ENCODE data around the gene CAPN3.

CAPN3 gene

DNA sequence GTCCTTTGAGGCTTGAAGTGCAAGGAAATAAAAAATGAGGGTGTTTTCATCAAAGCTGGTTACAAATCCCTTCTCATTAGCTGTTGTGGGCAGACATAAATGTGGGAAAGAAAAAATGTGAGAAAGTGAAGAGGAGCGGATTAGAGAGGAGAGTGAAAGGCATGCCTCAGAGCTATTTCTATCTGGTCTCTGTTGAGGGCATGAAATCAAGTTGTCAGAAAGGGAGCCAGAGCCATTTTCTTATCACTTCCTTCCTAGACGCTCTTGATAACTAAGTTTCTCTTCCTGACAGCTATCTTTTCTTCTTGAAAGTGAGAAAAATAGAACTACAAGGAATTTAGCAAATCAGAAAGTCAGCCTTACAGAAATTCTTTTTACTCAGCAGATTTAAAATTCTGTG lies 20.8 kb upstream of the CAPN3 start:
- no peak overlapping the region for H3K4me3 ChIP-seq (ENCODE audit: low read depth, low read length)
- H3K9me3 ChIP-seq (ENCODE audit: control insufficient read depth, insufficient read depth, low read depth, low read length) = no peaks in the 10 kb centered on the region
- ChIA-PET CTCF (no interaction called here), POLR2A (no interaction called here)
- H3K4me1 ChIP-seq (ENCODE audit: control insufficient read depth, insufficient read depth, low read length) = no peaks in the 10 kb centered on the region
- TF ChIP-seq, protein P1, sequence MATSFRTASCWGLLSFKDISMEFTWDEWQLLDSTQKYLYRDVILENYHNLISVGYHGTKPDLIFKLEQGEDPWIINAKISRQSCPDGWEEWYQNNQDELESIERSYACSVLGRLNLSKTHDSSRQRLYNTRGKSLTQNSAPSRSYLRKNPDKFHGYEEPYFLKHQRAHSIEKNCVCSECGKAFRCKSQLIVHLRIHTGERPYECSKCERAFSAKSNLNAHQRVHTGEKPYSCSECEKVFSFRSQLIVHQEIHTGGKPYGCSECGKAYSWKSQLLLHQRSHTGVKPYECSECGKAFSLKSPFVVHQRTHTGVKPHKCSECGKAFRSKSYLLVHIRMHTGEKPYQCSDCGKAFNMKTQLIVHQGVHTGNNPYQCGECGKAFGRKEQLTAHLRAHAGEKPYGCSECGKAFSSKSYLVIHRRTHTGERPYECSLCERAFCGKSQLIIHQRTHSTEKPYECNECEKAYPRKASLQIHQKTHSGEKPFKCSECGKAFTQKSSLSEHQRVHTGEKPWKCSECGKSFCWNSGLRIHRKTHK (tag by site-specific recombination; IDR thresholded peaks at IDR 0.05) = no peak
- TF ChIP-seq ZNF433 (tag by site-specific recombination; IDR thresholded peaks at IDR 0.05; ENCODE audit: low read depth) (no peak), GLI4 (tag by site-specific recombination; IDR thresholded peaks at IDR 0.05) (no peak), REPIN1 (tag by site-specific recombination; IDR thresholded peaks at IDR 0.05; ENCODE audit: low read depth) (no peak), ZNF707 (tag by site-specific recombination; IDR thresholded peaks at IDR 0.05) (no peak), ZNF654 (tag by site-specific recombination; IDR thresholded peaks at IDR 0.05; ENCODE audit: low read depth) (no peak)
- TF ChIP-seq, protein P2, sequence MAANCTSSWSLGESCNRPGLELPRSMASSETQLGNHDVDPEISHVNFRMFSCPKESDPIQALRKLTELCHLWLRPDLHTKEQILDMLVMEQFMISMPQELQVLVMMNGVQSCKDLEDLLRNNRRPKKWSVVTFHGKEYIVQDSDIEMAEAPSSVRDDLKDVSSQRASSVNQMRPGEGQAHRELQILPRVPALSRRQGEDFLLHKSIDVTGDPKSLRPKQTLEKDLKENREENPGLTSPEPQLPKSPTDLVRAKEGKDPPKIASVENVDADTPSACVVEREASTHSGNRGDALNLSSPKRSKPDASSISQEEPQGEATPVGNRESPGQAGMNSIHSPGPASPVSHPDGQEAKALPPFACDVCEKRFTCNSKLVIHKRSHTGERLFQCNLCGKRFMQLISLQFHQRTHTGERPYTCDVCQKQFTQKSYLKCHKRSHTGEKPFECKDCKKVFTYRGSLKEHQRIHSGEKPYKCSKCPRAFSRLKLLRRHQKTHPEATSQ (tag by site-specific recombination; IDR thresholded peaks at IDR 0.05) = no peak
- H3K27ac ChIP-seq (ENCODE audit: extremely low read depth, low read depth, low read length) = no peak overlapping the region
- peaks cover 0 to 3% of the 10 kb centered on the region in 2 experiments; a peak in 1 of 3 replicates for H3K36me3 ChIP-seq (ENCODE audit: control insufficient read depth in 2 of 2, insufficient read depth in 1 of 2, low read length in 2 of 2)

DNA sequence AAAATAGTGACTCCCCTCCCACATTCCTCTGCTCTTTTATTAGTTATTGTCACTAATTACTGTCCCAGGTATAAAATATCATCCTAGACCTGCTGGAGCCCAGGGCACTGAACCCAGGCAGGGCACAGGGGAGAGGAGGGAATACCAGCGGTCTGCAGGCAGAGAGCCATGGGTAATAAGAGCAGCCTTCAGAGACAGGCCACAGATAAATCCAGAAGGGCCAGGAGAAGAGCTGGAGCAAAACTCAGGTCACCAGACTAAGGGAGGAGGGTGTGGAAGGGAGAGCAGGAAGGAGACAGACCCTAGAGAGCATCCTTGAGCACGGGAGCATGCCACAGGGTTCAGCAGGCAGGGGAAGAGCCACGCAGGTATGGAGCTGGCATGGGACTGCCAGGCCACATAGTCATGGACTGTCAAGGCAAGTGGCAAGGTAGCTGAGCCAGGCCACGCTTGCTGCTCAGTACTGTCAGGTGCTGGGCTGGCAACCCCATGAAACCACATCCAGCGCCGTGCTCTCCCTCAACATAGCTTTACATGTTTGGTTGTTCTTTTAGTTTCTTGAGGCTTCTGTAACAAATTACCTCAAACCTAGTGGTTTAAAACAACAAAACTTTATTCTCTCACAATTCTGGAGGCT lies 15.6 kb upstream of the CAPN3 start:
- H3K4me1 ChIP-seq (ENCODE audit: control insufficient read depth, insufficient read depth, low read length) = no peaks in the 10 kb centered on the region
- no peak overlapping the region for H3K27ac ChIP-seq (ENCODE audit: extremely low read depth, low read depth, low read length)
- H3K4me3 ChIP-seq (ENCODE audit: low read depth, low read length) = no peak overlapping the region
- TF ChIP-seq ZNF530 (tag by site-specific recombination; IDR thresholded peaks at IDR 0.05; ENCODE audit: low read depth) (no peak), ZNF843 (tag by site-specific recombination; IDR thresholded peaks at IDR 0.05) (no peak), ZNF221 (tag by site-specific recombination; IDR thresholded peaks at IDR 0.05; ENCODE audit: borderline replicate concordance) (no peak), ZNF837 (tag by site-specific recombination; IDR thresholded peaks at IDR 0.05) (no peak), ZNF549 (tag by site-specific recombination; IDR thresholded peaks at IDR 0.05) (no peak), ZNF610 (tag by site-specific recombination; IDR thresholded peaks at IDR 0.05; ENCODE audit: borderline replicate concordance) (no peak)
- TF ChIP-seq, protein P3, sequence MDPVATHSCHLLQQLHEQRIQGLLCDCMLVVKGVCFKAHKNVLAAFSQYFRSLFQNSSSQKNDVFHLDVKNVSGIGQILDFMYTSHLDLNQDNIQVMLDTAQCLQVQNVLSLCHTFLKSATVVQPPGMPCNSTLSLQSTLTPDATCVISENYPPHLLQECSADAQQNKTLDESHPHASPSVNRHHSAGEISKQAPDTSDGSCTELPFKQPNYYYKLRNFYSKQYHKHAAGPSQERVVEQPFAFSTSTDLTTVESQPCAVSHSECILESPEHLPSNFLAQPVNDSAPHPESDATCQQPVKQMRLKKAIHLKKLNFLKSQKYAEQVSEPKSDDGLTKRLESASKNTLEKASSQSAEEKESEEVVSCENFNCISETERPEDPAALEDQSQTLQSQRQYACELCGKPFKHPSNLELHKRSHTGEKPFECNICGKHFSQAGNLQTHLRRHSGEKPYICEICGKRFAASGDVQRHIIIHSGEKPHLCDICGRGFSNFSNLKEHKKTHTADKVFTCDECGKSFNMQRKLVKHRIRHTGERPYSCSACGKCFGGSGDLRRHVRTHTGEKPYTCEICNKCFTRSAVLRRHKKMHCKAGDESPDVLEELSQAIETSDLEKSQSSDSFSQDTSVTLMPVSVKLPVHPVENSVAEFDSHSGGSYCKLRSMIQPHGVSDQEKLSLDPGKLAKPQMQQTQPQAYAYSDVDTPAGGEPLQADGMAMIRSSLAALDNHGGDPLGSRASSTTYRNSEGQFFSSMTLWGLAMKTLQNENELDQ (tag by site-specific recombination; IDR thresholded peaks at IDR 0.05; ENCODE audit: low read depth) = no peak
- TF ChIP-seq, protein P4, sequence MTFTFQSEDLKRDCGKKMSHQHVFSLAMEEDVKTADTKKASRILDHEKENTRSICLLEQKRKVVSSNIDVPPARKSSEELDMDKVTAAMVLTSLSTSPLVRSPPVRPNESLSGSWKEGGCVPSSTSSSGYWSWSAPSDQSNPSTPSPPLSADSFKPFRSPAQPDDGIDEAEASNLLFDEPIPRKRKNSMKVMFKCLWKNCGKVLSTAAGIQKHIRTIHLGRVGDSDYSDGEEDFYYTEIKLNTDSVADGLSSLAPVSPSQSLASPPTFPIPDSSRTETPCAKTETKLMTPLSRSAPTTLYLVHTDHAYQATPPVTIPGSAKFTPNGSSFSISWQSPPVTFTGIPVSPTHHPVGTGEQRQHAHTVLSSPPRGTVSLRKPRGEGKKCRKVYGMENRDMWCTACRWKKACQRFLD (tag by site-specific recombination; IDR thresholded peaks at IDR 0.05) = no peak
- ChIA-PET CTCF (no interaction called here), POLR2A (no interaction called here)
- no peaks in the 10 kb centered on the region for H3K9me3 ChIP-seq (ENCODE audit: control insufficient read depth, insufficient read depth, low read depth, low read length)
- peaks cover 0 to 7% of the 10 kb centered on the region in 2 experiments; a peak in 1 of 3 replicates for H3K36me3 ChIP-seq (ENCODE audit: control insufficient read depth in 2 of 2, insufficient read depth in 1 of 2, low read length in 2 of 2)

DNA sequence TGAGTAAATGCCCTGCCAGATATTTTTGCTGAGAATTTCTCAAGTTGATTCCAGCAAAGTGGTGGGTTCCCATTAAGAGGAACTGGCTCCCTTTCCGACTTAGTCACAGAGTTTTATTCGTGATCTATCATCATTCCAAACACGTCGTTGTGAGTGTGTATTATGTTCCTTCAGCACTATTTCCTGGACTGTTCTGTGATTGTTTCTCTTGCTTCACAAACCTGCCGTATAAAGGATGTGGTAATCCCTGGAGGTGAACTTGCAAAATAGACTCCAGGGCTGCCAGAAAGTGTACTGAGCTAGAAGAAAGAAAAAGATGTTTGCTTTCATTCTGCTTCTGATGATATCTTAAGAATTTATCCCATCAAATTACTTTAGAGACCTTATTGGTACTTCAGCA lies 14.5 kb upstream of the CAPN3 start:
- Histone ChIP-seq H3K27ac (ENCODE audit: extremely low read depth, low read depth, low read length) (no peak overlapping the region), H3K9me3 (ENCODE audit: control insufficient read depth, insufficient read depth, low read depth, low read length) (no peaks in the 10 kb centered on the region), H3K36me3 (ENCODE audit: control insufficient read depth in 2 of 2, insufficient read depth in 1 of 2, low read length in 2 of 2) (peaks cover 0 to 7% of the 10 kb centered on the region in 2 experiments; a peak in 1 of 3 replicates), H3K4me1 (ENCODE audit: control insufficient read depth, insufficient read depth, low read length) (no peaks in the 10 kb centered on the region), H3K4me3 (ENCODE audit: low read depth, low read length) (no peak overlapping the region)
- POLR2A ChIA-PET = no interaction called here
- CTCF ChIA-PET = no interaction called here
- no peak for TF ChIP-seq HOXA7 (CRISPR knock-in tag; IDR thresholded peaks at IDR 0.05; ENCODE audit: borderline replicate concordance)
- TF ChIP-seq ZNF140 (tag by site-specific recombination; IDR thresholded peaks at IDR 0.05) = no peak
- TF ChIP-seq ZNF501 (tag by site-specific recombination; IDR thresholded peaks at IDR 0.05) = no peak
- TF ChIP-seq ZNF785 (tag by site-specific recombination; IDR thresholded peaks at IDR 0.05) = no peak
- TF ChIP-seq ZFP3 (tag by site-specific recombination; IDR thresholded peaks at IDR 0.05; ENCODE audit: low read depth) = no peak
- TF ChIP-seq, protein P3 (tag by site-specific recombination; IDR thresholded peaks at IDR 0.05; ENCODE audit: low read depth) = no peak
- TF ChIP-seq ZBTB48 (tag by site-specific recombination; IDR thresholded peaks at IDR 0.05) = no peak
- TF ChIP-seq KLF1 (tag by site-specific recombination; IDR thresholded peaks at IDR 0.05) = no peak
- TF ChIP-seq ZNF777 (tag by site-specific recombination; IDR thresholded peaks at IDR 0.05; ENCODE audit: borderline replicate concordance) = no peak

Measured in HEK293 (cell line).